H1 (cell line): ENCODE measurements around the gene PLPP7. TPM values are rescaled to one million over a fixed set of nuclear protein-coding genes. Genes with fewer than 3 reads are reported as not detected.

Source experiments
- CTCF ChIA-PET: fragments of 300-600 bp; sonication (Branson Sonifier 250); formaldehyde crosslinking; loops from one replicate; lab custom pipeline; 2021; ENCODE audit not compliant: partially characterized antibody; lab: Charles Lee
- POLR2A ChIA-PET: fragments of 300-600 bp; sonication (Branson Sonifier 250); formaldehyde crosslinking; loops from one replicate; lab custom pipeline; 2021; ENCODE audit warnings: inconsistent platforms; ENCODE audit not compliant: partially characterized antibody; lab: Charles Lee
- DNase-seq, 2 experiments: peaks; one replicate each; pipeline versions ENCODE4 v3.0.0 to v3.0.0-alpha.2; 2010 to 2022; ENCODE audit warnings: low spot score in 2 of 2, low read depth in 1 of 2, mixed read lengths in 1 of 2
- FAIRE-seq: peaks from 2 replicates; lab custom pipeline; 2011; peaks lifted over from hg19 to GRCh38; lab: Jason Lieb, UNC
- H2AFZ ChIP-seq: 2 replicates; pipeline ENCODE4 v1.8.1; 2012; ENCODE audit warnings: low read length, inconsistent platforms
- H2AK5ac ChIP-seq: 2 replicates; pipeline ENCODE4 v1.6.1; 2013; ENCODE audit warnings: low read depth, low read length
- H2BK120ac ChIP-seq: replicated peaks from 2 replicates; pipeline ENCODE3; 2013; ENCODE audit warnings: low read depth, low read length, inconsistent platforms
- H2BK12ac ChIP-seq: 2 replicates; pipeline ENCODE4 v1.6.1; 2013; ENCODE audit warnings: low read depth, low read length
- H2BK15ac ChIP-seq: 2 replicates; pipeline ENCODE4 v1.6.1; 2013; ENCODE audit warnings: low read length
- H2BK20ac ChIP-seq: 2 replicates; pipeline ENCODE4 v1.6.1; 2013; ENCODE audit warnings: low read length
- H2BK5ac ChIP-seq: 2 replicates; pipeline ENCODE4 v1.6.1; 2013; ENCODE audit warnings: low read depth, low read length
- H3K14ac ChIP-seq: 2 replicates; pipeline ENCODE4 v1.6.1; 2013; ENCODE audit warnings: inconsistent platforms; ENCODE audit not compliant: insufficient read length
- H3K18ac ChIP-seq: 2 replicates; pipeline ENCODE4 v1.6.1; 2013; ENCODE audit warnings: low read length; ENCODE audit errors: extremely low read depth
- H3K23ac ChIP-seq: 2 replicates; pipeline ENCODE4 v1.6.1; 2013; ENCODE audit warnings: inconsistent platforms; ENCODE audit not compliant: insufficient read length
- H3K23me2 ChIP-seq: 2 replicates; pipeline ENCODE4 v1.6.1; 2013; ENCODE audit warnings: low read depth, low read length
- H3K27ac ChIP-seq: 2 replicates; pipeline ENCODE4 v1.6.1; 2011; ENCODE audit warnings: low read depth, low read length, inconsistent platforms
- H3K27me3 ChIP-seq, 4 experiments: replicated peaks in 1 of 4; 1 replicate in 1 of 4; 2 replicates in 3 of 4; pipeline versions ENCODE4 v1.6.1 to v1.8.1; 2011 to 2013; ENCODE audit warnings: low read length in 3 of 4, mild to moderate bottlenecking in 3 of 4, inconsistent platforms in 2 of 4, mixed read lengths in 2 of 4, moderate library complexity in 1 of 4; ENCODE audit not compliant: control insufficient read depth in 3 of 4, insufficient read depth in 3 of 4; ENCODE audit errors: extremely low read depth in 1 of 4
- H3K36me3 ChIP-seq, 4 experiments: 2 replicates each; pipeline versions ENCODE4 v1.6.1 to v1.8.1; 2011 to 2013; ENCODE audit warnings: mild to moderate bottlenecking in 4 of 4, low read length in 3 of 4, moderate library complexity in 2 of 4, control low read depth in 1 of 4, inconsistent platforms in 1 of 4; ENCODE audit not compliant: insufficient read depth in 4 of 4, control insufficient read depth in 2 of 4
- H3K4ac ChIP-seq: replicated peaks from 2 replicates; pipeline ENCODE3; 2013; ENCODE audit warnings: low read length, low read depth, mixed read lengths, inconsistent platforms; ENCODE audit not compliant: insufficient read length
- H3K4me1 ChIP-seq, 4 experiments: replicated peaks in 1 of 4; 1 replicate in 1 of 4; 2 replicates in 3 of 4; pipeline versions ENCODE4 v1.6.1 to v1.8.1; 2011 to 2013; ENCODE audit warnings: low read length in 3 of 4, inconsistent platforms in 2 of 4, mixed read lengths in 1 of 4; ENCODE audit not compliant: insufficient read depth in 4 of 4, control insufficient read depth in 3 of 4
- H3K4me2 ChIP-seq, 2 experiments: 2 replicates each; pipeline versions ENCODE4 v1.6.1 to v1.8.1; 2011 to 2013; ENCODE audit warnings: low read depth in 2 of 2, low read length in 2 of 2, control low read depth in 1 of 2, inconsistent platforms in 1 of 2, mild to moderate bottlenecking in 1 of 2; ENCODE audit not compliant: insufficient read depth in 1 of 2
- H3K4me3 ChIP-seq, 4 experiments: fragments of 200-600, 300-600 bp in 1 of 4; sonication (generic), shearing (Covaris generic), sonication (Bioruptor Twin) in 1 of 4; 2 replicates each; pipeline versions ENCODE4 v1.5.1 to v1.8.1; 2011 to 2016; ENCODE audit warnings: low read length in 4 of 4, low read depth in 3 of 4, control low read depth in 2 of 4, inconsistent platforms in 2 of 4, mild to moderate bottlenecking in 2 of 4, mixed read lengths in 1 of 4, moderate library complexity in 1 of 4; ENCODE audit not compliant: insufficient read depth in 2 of 4; ENCODE audit errors: extremely low read depth in 1 of 4
- H3K56ac ChIP-seq: replicated peaks from 2 replicates; pipeline ENCODE3; 2013; ENCODE audit warnings: low read depth, mild to moderate bottlenecking, mixed read lengths, low read length, inconsistent platforms; ENCODE audit not compliant: insufficient read length
- H3K79me1 ChIP-seq: 2 replicates; pipeline ENCODE4 v1.6.1; 2013; ENCODE audit warnings: low read depth, low read length, control low read depth
- H3K79me2 ChIP-seq, 2 experiments: 2 replicates each; pipeline versions ENCODE4 v1.6.1 to v1.8.1; 2012 to 2013; ENCODE audit warnings: low read length in 2 of 2, mild to moderate bottlenecking in 2 of 2, inconsistent platforms in 1 of 2; ENCODE audit not compliant: insufficient read depth in 2 of 2, control insufficient read depth in 1 of 2
- H3K9ac ChIP-seq, 4 experiments: replicated peaks in 1 of 4; 1 replicate in 1 of 4; 2 replicates in 3 of 4; pipeline versions ENCODE4 v1.6.1 to v1.8.1; 2011 to 2013; ENCODE audit warnings: low read depth in 3 of 4, low read length in 3 of 4, control low read depth in 2 of 4, mild to moderate bottlenecking in 2 of 4, moderate library complexity in 2 of 4, inconsistent platforms in 1 of 4; ENCODE audit errors: extremely low read depth in 1 of 4
- H3K9me3 ChIP-seq, 2 experiments: 2 replicates each; pipeline versions ENCODE4 v1.6.1 to v1.8.1; 2012 to 2013; ENCODE audit warnings: mild to moderate bottlenecking in 2 of 2, moderate library complexity in 2 of 2, control low read depth in 1 of 2, inconsistent platforms in 1 of 2, low read depth in 1 of 2, low read length in 1 of 2, mixed read lengths in 1 of 2; ENCODE audit not compliant: insufficient read depth in 2 of 2
- H4K20me1 ChIP-seq, 2 experiments: replicated peaks in 1 of 2; 2 replicates each; pipeline versions ENCODE3 to v1.8.1; 2011 to 2013; ENCODE audit warnings: inconsistent platforms in 2 of 2, low read length in 2 of 2, mild to moderate bottlenecking in 1 of 2; ENCODE audit not compliant: insufficient read depth in 2 of 2, control insufficient read depth in 1 of 2
- H4K5ac ChIP-seq: 2 replicates; pipeline ENCODE4 v1.6.1; 2013; ENCODE audit warnings: low read length, low read depth, mixed read lengths, inconsistent platforms; ENCODE audit not compliant: insufficient read length
- H4K8ac ChIP-seq: 2 replicates; pipeline ENCODE4 v1.8.0; 2013; ENCODE audit warnings: mild to moderate bottlenecking, moderate library complexity, low read length, inconsistent platforms; ENCODE audit not compliant: insufficient read depth; ENCODE audit errors: extremely low read depth
- H4K91ac ChIP-seq: replicated peaks from 2 replicates; pipeline ENCODE3; 2013; ENCODE audit warnings: low read length, mixed read lengths, inconsistent platforms; ENCODE audit not compliant: insufficient read length
- CBX8 ChIP-seq: fragments of 300-800, 300-1000 bp; sonication (generic); IDR thresholded peaks from 2 replicates; pipeline ENCODE4 v1.7.1; 2016; ENCODE audit warnings: low read depth, low read length, borderline replicate concordance
- CREB1 ChIP-seq: IDR thresholded peaks from 2 replicates; pipeline ENCODE4 v1.6.1; 2012; ENCODE audit warnings: inconsistent platforms
- EGR1 ChIP-seq: IDR thresholded peaks from 2 replicates; pipeline ENCODE4 v1.6.1; 2011; ENCODE audit warnings: low read depth, low read length, borderline replicate concordance
- GTF2F1 ChIP-seq: IDR thresholded peaks from 2 replicates; pipeline ENCODE4 v1.6.1; 2012; ENCODE audit warnings: low read depth, low read length, improper control_type of control experiment, borderline replicate concordance
- POU5F1 ChIP-seq: IDR thresholded peaks from 2 replicates; pipeline ENCODE4 v1.6.1; 2011; ENCODE audit warnings: low read depth, mild to moderate bottlenecking, low read length, moderate library complexity
- RAD21 ChIP-seq, 2 experiments: IDR thresholded peaks in 1 of 2; conservative IDR thresholded peaks in 1 of 2; 2 replicates each; pipeline ENCODE4 v1.6.1; 2011; ENCODE audit warnings: low read depth in 2 of 2, low read length in 2 of 2, improper control_type of control experiment in 1 of 2, inconsistent platforms in 1 of 2, mild to moderate bottlenecking in 1 of 2, moderate library complexity in 1 of 2
- WGBS, 2 experiments: shearing (Covaris generic) in 1 of 2; methylation state at CpG; one replicate each; pipeline versions ENCODE4 v1.1.6 to v1.1.7; 2013 to 2015; ENCODE audit warnings: low lambda C conversion rate in 2 of 2, mixed read lengths in 2 of 2, inconsistent platforms in 1 of 2, low coverage in 1 of 2, missing lambda C conversion rate in 1 of 2; ENCODE audit not compliant: insufficient replicate concordance in 2 of 2, insufficient coverage in 1 of 2, insufficient read length in 1 of 2; ENCODE audit errors: extremely low coverage in 1 of 2, missing lambda C conversion rate in 1 of 2; 5-methylcytosine and 5-hydroxymethylcytosine counted together
- polyA plus RNA-seq, 7 experiments: library from polyadenylated mRNA; depleted of rRNA in 3 of 7; stranded (reverse) in 5 of 7; unstranded in 2 of 7; fragments of >200 nt in 5 of 7; fragments of 200-250 nt in 2 of 7; gene quantifications; 1 replicate in 5 of 7; 2 replicates in 1 of 7; 4 replicates in 1 of 7; pipeline versions ENCODE4 v1.2.1 to v1.2.3, GENCODE V29; 2011 to 2013; ENCODE audit warnings: missing spikeins in 2 of 7, mixed read lengths in 2 of 7
- total RNA-seq: library from RNA; stranded (reverse); fragmentation: NEBNext Ultra II Directional; extraction: Animal tissue kit (Norgen Biotek cat#: 25700); gene quantifications from 2 replicates; pipeline ENCODE4 v1.2.1, GENCODE V29; 2021

PLPP7 gene
- total and polyA plus RNA-seq, 2 of the 8 experiments (the other 6 are each of a cell fraction or from before 2014, with no cell fraction given), result 3.4 to 3.9 TPM

DNA sequence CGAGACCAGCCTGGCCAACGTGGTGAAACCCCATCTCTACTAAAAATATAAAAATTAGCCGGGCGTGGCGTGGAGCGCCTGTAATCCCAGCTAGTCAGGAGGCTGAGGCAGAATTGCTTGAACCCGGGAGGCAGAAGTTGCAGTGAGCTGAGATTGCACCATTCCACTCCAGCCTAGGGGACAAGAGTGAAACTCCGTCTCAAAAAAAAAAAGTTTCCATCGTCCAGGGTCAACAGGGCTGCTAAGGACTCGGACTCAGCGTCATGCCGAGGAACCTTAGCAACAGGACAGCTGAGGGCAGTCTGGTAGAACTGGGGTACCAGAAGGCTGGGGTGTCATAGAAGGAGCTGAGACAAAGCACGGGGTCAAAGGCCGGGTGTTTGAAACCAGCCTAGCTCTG lies 34.9 kb upstream of the PLPP7 start:
- no peak for TF ChIP-seq GTF2F1
- TF ChIP-seq EGR1, result no peak
- TF ChIP-seq CREB1, result no peak
- TF ChIP-seq CBX8, result no peak
- TF ChIP-seq RAD21 (IDR thresholded peaks at IDR 0.05 in 1 of 2, conservative IDR thresholded peaks at IDR 0.05 in 1 of 2; ENCODE audit: low read depth in 2 of 2, low read length in 2 of 2), result no peak
- no peak for TF ChIP-seq POU5F1
- Histone ChIP-seq H3K27me3 (no peaks in the 10 kb centered on the region), H3K4ac (no peak overlapping the region), H2BK15ac (no peak overlapping the region), H3K23ac (no peak overlapping the region), H3K4me3 (no peak overlapping the region), H3K4me1 (peaks cover 0 to 9% (median 1%) of the 10 kb centered on the region in 4 experiments; a peak in 1 of 7 replicates), H4K5ac (no peak overlapping the region), H2BK5ac (no peak overlapping the region), H2BK120ac (no peak overlapping the region), H2AK5ac (no peak overlapping the region), H3K9me3 (no peaks in the 10 kb centered on the region), H2AFZ (no peak overlapping the region), H3K14ac (no peak overlapping the region), H4K8ac (no peak overlapping the region; the same call in 1 of the 2 replicates), H2BK20ac (no peak overlapping the region), H3K79me2 (no peaks in the 10 kb centered on the region), H3K36me3 (no peaks in the 10 kb centered on the region), H4K20me1 (no peaks in the 10 kb centered on the region), H3K18ac (no peak overlapping the region), H3K79me1 (no peaks in the 10 kb centered on the region), H3K27ac (no peak overlapping the region), H2BK12ac (no peak overlapping the region), H3K9ac (no peak overlapping the region), H3K56ac (no peak overlapping the region), H3K4me2 (no peak overlapping the region), H4K91ac (no peak overlapping the region), H3K23me2 (no peaks in the 10 kb centered on the region)
- ChIA-PET CTCF (interaction anchor here (0.7 to 2.2 kb wide), 6 partner anchors 10 to 82 kb away, joined by 3 to 12 read pairs (median 4); no protein-coding TSS in a partner anchor), POLR2A (interaction anchor here (0.9 to 2.1 kb wide), 2 partner anchors 16 to 39 kb away, joined by 3 to 5 read pairs; no protein-coding TSS in a partner anchor)
- FAIRE-seq (no peak), DNase-seq (no peak)
- WGBS, 2 experiments, result 98% methylated on average over 13 of the region's 14 CpGs; no CpG with 5 or more reads in 1 of the 2 experiments
